ENCODE data around the gene HEATR5B. TPM values are rescaled to one million over a fixed set of nuclear protein-coding genes. Genes with fewer than 3 reads are reported as not detected.
"Not testable (repeated sequence)": the region's sequence is repeated elsewhere in the genome, so short reads cannot be mapped to it uniquely, and the experiment has no call there.

Gene HEATR5B
- total RNA-seq, 1 donor from 2014 or later = 25.9 TPM

GRCh38 chr2:36949845-36950244 is 134.3 kb downstream of the HEATR5B start:
- no peak overlapping the region for H3K4me3 ChIP-seq (ENCODE audit: low read depth, low read length)
- H3K36me3 ChIP-seq (ENCODE audit: control insufficient read depth, insufficient read depth, low read length) = no peaks in the 10 kb centered on the region
- DNase-seq (ENCODE audit: low read depth) = no peak
- no peak for TF ChIP-seq CTCF (IDR thresholded peaks at IDR 0.05; ENCODE audit: insufficient read depth, low read length, poor library complexity, severe bottlenecking)
- H3K27me3 ChIP-seq (ENCODE audit: control insufficient read depth, insufficient read depth, low read length) = no peaks in the 10 kb centered on the region

- H3K4me3 ChIP-seq (ENCODE audit: low read depth, low read length); DNase-seq (ENCODE audit: low read depth); H3K36me3 ChIP-seq (ENCODE audit: control insufficient read depth, insufficient read depth, low read length); H3K27me3 ChIP-seq (ENCODE audit: control insufficient read depth, insufficient read depth, low read length): not testable (repeated sequence)
Measured at GRCh38 chr2:36945240-36945639, 138.9 kb downstream of the HEATR5B start.

GRCh38 chr2:36941867-36942266 is 142.3 kb downstream of the HEATR5B start:
- no peak for TF ChIP-seq CTCF (IDR thresholded peaks at IDR 0.05; ENCODE audit: insufficient read depth, low read length, poor library complexity, severe bottlenecking)
- DNase-seq (ENCODE audit: low read depth) = no peak
- H3K4me3 ChIP-seq (ENCODE audit: low read depth, low read length) = no peak overlapping the region
- H3K36me3 ChIP-seq (ENCODE audit: control insufficient read depth, insufficient read depth, low read length) = no peaks in the 10 kb centered on the region
- no peaks in the 10 kb centered on the region for H3K27me3 ChIP-seq (ENCODE audit: control insufficient read depth, insufficient read depth, low read length)

- not testable (repeated sequence) for H3K27me3 ChIP-seq (ENCODE audit: control insufficient read depth, insufficient read depth, low read length); DNase-seq (ENCODE audit: low read depth); H3K4me3 ChIP-seq (ENCODE audit: low read depth, low read length); H3K36me3 ChIP-seq (ENCODE audit: control insufficient read depth, insufficient read depth, low read length)
Measured at GRCh38 chr2:36936526-36936925, 147.6 kb downstream of the HEATR5B start.

- H3K36me3 ChIP-seq (ENCODE audit: control insufficient read depth, insufficient read depth, low read length); H3K4me3 ChIP-seq (ENCODE audit: low read depth, low read length); DNase-seq (ENCODE audit: low read depth); H3K27me3 ChIP-seq (ENCODE audit: control insufficient read depth, insufficient read depth, low read length): not testable (repeated sequence)
Measured at GRCh38 chr2:36931688-36932087, 152.5 kb downstream of the HEATR5B start.

Other genes starting within 250 kb of the HEATR5B start
- gene STRN, start 117.8 kb downstream of the HEATR5B start, total RNA-seq = 13.0 and 13.5 TPM in 2 replicates
- gene GPATCH11, start 146 bp upstream of the HEATR5B start, total RNA-seq = 4.4 and 6.1 TPM in 2 replicates
- gene EIF2AK2, start 72.6 kb upstream of the HEATR5B start, total RNA-seq = 23.5 and 25.5 TPM in 2 replicates
- not detected in 2 replicates for gene SULT6B1, start 104.3 kb upstream of the HEATR5B start, total RNA-seq
- gene CEBPZOS, start 112.1 kb upstream of the HEATR5B start, total RNA-seq = 15.9 and 21.3 TPM in 2 replicates
- 30.3 and 43.2 TPM in 2 replicates for gene CEBPZ, start 147.2 kb upstream of the HEATR5B start, total RNA-seq
- gene NDUFAF7, start 147.3 kb upstream of the HEATR5B start, total RNA-seq = 12.4 and 13.5 TPM in 2 replicates
- 21.6 and 32.7 TPM in 2 replicates for gene PRKD3, start 240.5 kb upstream of the HEATR5B start, total RNA-seq

All from kidney epithelial cell (primary cell).